GM21825 (cell line): ENCODE data around the gene ARRB1.
A peak's percentile ranks its signal among the peaks of the same experiment; 100 is the strongest.

Source experiments
- ATAC-seq: cut with Tn5 transposase; IDR thresholded peaks from one replicate; pipeline ENCODE4 v1.9.1; 2021; ENCODE audit warnings: mild to moderate bottlenecking, moderate library complexity; ENCODE audit not compliant: unreplicated experiment

Gene ARRB1

GRCh38 chr11:75262436-75262835, 89.0 kb downstream of the ARRB1 start:
- no peak for ATAC-seq

GRCh38 chr11:75261902-75262361, 89.5 kb downstream of the ARRB1 start:
- no peak for ATAC-seq

- no peak for ATAC-seq
These were observed 90.9 kb downstream of the ARRB1 start for GRCh38 chr11:75260396-75261170.

- ATAC-seq = no peak
These were observed 97.1 kb downstream of the ARRB1 start for GRCh38 chr11:75254326-75254725.

GRCh38 chr11:75249704-75250103, 101.8 kb downstream of the ARRB1 start:
- ATAC-seq = no peak

- ATAC-seq = no peak
These were observed 102.6 kb downstream of the ARRB1 start for GRCh38 chr11:75248924-75249256.

- ATAC-seq = no peak
These were observed 104.7 kb downstream of the ARRB1 start for GRCh38 chr11:75246671-75247350.

GRCh38 chr11:75246006-75246670, 105.3 kb downstream of the ARRB1 start:
- no peak for ATAC-seq

- no peak for ATAC-seq
These were observed 106.0 kb downstream of the ARRB1 start for GRCh38 chr11:75245356-75246005.

- no peak for ATAC-seq
These were observed 107.2 kb downstream of the ARRB1 start for GRCh38 chr11:75244052-75244814.

GRCh38 chr11:75242722-75243600, 108.5 kb downstream of the ARRB1 start:
- ATAC-seq = no peak

GRCh38 chr11:75241906-75242644, 109.4 kb downstream of the ARRB1 start:
- no peak for ATAC-seq

- peak; percentile 80 for ATAC-seq
These were observed 110.2 kb downstream of the ARRB1 start for GRCh38 chr11:75241036-75241905.

- peak; percentile 8 for ATAC-seq
These were observed 111.0 kb downstream of the ARRB1 start, which contains the start of gene TPBGL for GRCh38 chr11:75240311-75241035. TSS of gene TPBGL (plus strand) at chr11:75240774. CDS start at chr11:75241050, 276 bp downstream.

- ATAC-seq = no peak
These were observed 111.8 kb downstream of the ARRB1 start for GRCh38 chr11:75239531-75240290.
